GM21576 (cell line): ENCODE results near the gene FBN2.
A peak's percentile ranks its signal among the peaks of the same experiment; 100 is the strongest.
"Not testable (repeated sequence)": the region's sequence is repeated elsewhere in the genome, so short reads cannot be mapped to it uniquely, and the experiment has no call there.

Experiments used
- ATAC-seq: cut with Tn5 transposase; IDR thresholded peaks from one replicate; pipeline ENCODE4 v1.9.1; 2021; ENCODE audit warnings: mild to moderate bottlenecking, moderate library complexity; ENCODE audit not compliant: unreplicated experiment

FBN2 gene

DNA sequence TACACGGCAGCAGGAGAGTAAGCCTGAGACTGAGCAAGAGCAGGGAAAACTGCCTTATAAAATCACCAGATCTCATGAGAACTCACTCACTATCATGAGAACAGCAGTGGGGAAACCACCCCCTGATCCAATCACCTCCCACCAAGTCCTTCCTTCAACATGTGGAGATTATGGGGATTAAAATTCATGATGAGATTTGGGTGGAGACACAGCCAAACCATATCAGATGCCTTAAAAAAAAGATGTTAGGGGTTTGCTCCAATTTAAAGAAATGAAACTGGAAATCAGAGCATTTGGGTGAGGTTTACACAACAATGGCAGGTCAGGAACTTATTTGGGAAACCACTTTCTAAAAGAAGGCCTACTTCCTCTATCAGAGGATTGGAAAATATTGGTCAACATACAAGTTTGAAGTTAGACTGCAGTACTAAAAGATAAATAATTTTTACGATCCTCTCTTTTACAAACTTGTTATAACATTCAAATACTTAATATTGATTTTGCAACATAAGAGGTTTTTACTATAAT lies 105.1 kb downstream of the FBN2 start:
- no peak for ATAC-seq

DNA sequence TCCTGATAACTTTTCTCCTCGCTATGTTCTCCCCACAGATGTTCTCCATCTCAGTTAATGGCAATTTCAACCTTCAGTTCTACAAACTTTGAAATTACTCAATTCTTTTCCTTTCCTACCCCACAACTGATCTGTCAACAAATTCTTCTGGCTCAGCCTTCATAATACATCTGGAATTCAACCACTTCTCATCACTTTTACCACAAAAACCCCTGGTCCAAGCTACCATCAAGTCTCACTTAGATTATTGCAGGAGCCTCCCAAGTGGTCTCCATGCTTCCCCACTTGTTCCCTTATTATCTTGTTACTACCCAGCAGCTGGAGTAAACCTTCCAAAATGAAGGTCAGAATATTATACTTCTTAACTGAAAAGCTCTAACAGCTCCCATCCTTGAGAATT lies 110.1 kb downstream of the FBN2 start:
- no peak for ATAC-seq

DNA sequence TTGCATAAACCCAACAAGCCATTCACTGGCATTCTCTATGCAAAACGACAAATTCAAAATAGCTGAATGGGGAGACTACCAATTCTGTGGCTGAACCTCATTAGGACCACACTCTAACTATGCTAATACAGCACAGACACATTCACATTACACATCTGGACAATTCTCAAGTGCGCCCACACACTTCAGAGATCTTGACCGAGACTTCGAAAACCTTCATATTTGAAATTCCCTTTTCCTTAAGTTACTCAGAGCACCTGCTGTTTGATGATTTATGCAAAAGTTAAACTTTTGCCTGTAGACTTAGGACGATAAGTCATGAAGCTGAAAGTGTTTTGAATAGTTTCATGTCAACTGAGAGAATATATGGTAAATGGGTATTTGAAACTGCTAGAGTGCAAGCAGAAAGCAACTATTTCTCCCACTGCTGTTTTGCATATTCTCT lies 111.9 kb downstream of the FBN2 start:
- ATAC-seq, result peak; percentile 65

DNA sequence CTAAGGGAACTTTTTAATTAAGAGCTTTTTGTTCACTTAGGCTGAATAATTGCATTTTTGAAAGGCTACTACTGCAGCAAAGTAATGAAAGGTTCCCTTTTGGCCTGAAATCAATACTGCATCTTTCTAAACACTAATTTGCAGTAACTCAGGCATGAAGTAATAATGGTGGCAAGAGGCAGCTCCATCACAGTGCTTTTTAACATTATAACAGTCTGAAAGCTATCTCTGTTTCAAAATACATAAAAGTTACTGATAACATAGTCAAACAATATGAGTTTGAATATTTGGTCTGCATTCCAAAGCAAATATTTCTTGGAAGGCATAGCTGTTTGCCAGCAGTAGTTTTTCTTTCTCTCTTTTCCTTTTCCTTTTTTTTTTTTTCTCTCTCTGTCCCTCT lies 113.4 kb downstream of the FBN2 start:
- ATAC-seq, result no peak

DNA sequence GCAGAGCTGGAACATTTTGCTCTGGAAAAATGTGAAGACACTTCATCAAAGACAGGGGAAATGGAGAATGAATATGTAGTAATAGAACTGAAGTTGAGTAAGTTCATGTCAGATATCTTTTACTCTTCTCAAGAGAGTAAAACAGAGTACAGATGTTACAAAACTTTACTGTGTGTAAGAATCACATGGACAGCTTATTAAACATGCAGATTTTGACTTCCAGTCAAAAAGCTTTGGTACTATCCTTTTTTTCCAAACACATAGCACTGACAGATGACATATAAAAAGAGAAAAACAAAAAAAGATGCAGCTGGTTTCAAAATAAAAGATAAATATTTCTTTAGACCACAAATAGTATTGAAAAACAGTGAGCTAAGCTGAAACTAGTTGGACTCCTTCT lies 115.4 kb downstream of the FBN2 start:
- ATAC-seq, result no peak

DNA sequence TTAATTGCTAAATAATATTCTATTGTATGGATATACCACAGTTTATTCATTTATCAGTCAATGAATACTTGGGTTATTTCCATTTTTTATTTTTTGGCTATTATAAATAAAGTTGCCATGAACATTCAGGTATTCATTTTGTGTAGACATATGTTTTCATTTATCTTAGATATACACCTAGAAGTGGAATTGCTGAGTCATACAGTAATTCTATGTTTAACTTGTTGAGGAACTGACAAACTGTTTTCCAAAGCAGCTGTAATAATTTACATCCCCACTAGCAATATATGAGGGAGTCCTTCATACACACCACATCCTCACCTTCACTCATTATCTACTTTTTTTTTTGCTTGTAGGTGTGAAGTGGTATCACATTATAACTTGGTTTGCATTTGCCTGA lies 123.6 kb downstream of the FBN2 start:
- no peak for ATAC-seq

DNA sequence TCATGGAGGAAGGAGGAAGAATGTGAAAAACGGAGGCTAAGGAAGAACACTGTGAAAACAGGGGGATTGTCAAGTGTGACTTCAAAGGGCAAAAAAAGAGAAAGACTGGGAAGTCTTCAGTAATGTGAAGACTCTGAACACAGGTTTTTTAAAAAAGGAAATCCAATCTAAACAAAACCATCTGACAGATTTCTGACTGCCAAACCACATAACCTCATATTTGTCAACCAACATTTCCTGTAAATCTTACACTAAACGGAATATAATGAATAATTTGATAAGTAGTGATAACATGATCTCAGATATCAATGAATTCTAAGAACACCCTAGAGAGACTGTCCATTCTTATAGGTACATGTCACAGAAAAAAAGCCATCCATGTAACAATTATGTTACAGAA lies 124.7 kb downstream of the FBN2 start:
- no peak for ATAC-seq

DNA sequence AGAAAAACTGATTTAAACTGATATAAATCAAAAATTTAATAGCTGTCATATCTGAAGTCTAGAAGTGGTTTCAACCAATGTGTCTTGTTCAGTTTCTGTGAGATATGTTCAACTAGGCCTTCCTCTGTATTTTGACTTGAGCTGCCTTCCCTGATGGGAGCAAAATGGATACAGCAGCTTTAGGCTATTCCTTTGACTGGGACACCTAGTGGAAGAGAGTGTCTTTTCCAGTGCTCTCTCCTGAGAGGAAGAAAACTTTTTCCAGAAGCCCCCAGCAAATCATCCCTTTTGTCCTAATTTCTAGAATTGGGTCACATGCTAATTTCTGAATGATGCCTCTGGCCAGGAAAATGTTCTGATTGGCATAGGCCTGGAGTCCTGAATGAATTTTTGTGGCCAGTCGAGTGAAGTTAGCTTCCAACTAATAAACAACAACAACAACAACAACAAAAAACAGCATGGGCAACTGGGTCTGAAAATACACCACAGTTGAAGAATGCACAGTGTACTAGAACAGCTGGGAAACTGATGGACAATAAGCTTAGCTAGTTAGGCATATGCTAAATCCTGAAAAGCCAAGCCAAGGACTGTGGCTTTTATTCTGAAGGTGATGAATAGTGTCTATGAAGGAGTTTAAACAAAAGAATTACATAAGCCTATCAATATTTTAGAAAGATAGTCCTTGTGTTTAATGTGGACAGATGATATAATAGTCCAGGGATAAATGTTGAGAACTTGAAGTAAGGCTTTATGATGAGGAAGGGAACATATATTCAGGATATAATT lies 125.7 kb downstream of the FBN2 start:
- no peak for ATAC-seq

DNA sequence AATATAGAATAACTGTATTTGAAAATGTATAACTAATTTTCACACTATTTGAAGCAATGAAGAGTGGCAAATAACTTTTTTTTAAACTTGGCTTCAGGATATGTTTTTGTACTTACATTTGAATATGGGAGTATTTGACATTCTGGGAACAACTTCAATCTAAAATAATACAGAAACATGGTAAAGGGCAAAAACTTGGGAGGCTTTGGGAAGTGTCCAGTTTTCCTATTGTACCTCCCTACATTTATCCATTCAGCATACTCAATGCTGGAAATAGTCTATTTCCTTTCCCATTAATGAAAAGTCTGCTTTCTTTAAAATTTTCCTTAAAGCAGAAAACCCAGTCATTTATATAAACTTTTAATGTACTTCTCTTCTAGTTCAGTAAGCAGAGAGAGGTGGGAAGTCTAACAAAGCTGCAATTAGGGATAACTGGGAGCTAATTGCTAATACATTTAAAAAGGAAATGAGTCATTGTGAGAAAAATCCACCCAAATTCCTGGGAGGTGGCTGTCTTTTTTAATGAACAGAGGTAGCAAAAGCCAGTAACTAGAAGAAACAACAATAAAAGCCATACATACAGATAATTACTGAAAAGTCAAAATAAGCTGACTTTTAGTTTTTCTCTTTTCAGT lies 128.8 kb downstream of the FBN2 start:
- no peak for ATAC-seq

DNA sequence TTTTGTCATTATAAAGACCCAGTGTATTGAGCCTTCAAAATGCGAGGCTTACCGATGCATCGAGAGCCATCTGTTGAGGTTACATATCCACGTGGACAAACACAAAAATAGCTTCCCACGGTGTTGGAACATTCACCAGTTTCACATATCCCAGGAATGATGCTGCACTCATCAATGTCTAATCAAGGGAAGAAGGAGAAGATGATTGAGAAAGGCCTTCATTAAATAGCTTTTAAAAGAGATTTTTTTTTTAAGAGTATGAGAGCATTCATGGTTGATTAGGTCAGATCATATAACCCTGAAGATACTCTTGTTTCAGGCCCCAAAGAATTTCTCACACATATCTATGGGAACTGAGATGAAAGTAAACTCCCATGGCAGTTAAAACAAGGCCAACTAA lies 129.4 kb downstream of the FBN2 start:
- ATAC-seq, result no peak

DNA sequence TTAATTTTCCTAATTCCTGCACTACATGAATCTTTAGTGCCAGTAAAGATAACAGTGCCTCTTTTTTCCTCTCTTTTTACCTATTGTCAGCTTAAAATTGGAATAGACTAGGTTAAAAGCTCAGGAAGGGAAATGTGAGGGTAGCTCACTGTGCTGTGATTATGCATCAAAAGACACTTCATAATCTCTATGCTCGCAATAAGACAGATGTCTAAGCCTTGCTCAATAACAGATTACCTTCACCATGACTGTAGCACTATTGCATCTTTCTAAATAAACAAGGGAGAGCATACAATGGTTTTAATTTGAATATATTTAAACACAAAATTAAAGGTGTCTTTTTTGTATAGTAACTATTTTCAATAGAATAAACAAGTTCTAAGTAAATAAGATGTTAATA lies 130.1 kb downstream of the FBN2 start:
- no peak for ATAC-seq

DNA sequence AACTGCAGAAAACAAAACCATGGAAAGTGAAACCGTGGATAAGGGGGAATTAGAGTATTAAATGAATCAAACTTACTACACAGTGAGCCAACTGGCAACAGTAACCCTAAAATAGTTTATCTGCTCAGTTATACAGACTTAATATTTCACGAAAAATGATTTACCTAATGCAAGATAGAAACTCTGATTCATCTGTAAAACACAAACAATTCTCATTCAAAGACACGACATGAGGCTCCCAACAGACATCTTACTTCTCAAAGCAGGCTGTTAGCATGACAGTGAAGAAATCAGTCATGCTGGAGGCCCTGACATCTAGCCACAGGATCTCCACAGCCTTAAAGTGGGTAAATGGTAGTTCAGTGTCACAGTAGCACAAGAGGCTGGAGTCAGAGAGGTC lies 131.2 kb downstream of the FBN2 start:
- no peak for ATAC-seq

DNA sequence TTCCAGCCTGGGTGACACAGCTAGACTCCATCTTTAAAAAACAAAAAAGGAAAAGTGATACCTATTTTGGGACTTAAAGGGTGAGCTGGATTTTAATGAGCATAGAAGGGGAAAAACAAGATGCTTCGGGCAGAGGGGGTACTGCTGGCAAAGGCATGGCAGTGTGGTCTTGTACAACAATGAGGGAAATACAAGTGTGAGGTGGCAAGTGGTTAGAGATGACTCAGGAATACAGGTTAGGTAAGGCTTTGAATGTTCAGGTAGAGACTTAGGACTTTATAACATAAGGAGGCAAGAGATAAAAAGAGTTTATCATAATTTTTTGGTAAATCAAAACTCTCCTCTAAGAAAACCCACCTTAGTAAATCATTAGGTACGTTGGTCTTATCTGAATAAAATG lies 132.9 kb downstream of the FBN2 start:
- no peak for ATAC-seq

DNA sequence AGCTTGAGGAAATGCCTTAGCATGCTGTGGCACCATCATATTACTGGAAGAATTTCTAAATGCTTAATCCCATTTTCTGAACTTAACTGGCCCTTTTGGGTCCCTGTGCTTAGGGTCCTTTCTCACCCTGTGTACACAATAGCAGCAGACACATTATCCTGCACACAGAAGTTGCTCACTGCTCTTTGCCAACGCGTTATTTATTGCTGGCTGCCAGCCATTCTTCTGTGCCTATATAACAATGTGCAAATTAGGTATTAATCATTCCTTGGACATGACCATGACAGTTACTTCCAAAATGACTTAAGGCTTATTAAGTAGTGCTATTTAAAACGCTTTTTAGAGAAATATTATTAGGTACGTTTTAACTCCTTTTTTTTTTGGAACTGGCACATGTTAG lies 134.7 kb downstream of the FBN2 start:
- no peak for ATAC-seq

DNA sequence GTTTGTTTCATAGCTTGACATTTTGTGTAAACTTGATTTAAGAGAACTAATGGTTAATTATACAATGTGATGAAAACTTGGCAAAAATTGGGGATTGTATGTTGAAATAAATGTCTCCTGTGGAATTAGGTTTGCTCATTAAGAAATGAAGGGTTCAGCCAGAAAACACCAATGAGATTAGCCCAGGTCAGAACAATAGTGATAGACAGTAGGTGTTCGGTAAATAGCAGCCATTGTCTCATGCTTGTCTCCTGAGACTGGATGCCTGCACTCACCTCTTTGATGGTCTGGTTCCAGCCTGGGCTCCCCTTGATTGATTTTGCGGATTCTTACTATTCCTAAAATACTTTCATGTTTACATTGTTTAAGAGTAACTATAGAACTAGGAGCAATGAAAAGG lies 135.5 kb downstream of the FBN2 start:
- no peak for ATAC-seq

DNA sequence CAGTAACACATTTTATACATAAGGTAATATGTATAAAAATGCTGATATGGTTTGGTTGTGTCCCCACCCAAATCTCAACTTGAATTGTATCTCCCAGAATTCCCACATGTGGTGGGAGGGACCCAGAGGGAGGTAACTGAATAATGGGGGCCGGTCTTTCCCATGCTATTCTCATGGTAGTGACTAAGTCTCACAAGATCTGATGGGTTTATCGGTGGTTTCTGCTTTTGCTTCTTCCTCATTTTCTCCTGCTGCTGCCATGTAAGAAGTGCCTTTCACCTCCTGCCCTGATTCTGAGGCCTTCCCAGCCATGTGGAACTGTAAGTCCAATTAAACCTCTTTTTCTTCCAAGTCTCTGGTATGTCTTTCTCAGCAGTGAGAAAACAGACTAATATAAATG lies 137.3 kb downstream of the FBN2 start:
- ATAC-seq, result not testable (repeated sequence)

DNA sequence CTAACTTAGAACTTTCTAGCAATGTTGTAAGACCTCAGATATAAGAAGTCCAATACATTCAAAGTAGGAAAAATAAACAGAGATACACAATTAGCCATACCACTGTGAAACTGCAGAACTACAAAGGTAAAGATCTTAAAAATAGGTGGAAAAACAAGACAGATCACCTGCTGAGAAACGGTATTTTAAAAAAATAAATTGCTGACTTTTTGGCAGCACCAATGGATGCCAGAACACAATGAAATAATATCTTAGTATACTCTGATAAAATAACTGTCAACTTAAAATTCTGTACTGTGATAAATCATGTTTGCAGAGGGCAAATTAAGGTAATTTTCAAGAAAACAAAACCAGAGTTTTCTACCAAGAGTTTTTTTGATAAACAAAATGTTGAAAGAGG lies 138.9 kb downstream of the FBN2 start:
- no peak for ATAC-seq

DNA sequence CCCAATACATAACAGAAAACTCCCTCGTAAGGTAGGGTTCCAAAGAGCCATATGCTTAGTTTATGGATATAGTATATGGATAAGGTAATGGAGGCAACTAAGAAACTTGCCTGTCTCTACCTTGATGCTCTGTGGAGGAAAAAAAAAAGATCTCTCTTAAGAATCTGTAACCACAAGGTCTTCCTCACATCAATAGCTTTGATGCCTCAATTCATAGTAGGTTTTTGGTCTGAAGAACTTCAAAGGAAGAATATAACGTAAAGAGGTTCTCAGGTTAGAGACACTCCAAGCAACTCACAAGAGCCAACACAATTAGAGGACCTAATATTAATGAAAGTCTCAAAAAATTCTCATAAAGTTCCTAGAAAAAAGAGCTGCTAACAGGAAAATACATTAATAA lies 140.2 kb downstream of the FBN2 start:
- no peak for ATAC-seq

DNA sequence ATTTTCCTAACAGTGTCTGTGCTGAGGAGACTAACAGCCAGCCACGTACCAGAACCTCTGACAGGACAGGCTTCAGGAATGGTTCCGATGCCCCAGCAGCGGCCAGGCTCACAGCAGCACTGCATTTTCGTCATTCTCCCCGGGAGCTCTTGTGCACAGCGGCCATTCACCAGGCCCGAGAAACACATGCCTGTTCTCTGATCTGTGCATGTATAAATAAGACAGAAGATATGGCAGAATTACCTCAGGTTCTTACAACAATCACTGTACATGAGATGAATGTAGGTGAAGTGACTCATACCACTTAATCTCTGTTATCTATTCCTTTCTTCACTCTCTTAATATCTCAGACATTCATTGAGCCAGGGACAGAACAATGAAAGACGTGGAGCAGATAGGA lies 143.0 kb downstream of the FBN2 start:
- no peak for ATAC-seq

DNA sequence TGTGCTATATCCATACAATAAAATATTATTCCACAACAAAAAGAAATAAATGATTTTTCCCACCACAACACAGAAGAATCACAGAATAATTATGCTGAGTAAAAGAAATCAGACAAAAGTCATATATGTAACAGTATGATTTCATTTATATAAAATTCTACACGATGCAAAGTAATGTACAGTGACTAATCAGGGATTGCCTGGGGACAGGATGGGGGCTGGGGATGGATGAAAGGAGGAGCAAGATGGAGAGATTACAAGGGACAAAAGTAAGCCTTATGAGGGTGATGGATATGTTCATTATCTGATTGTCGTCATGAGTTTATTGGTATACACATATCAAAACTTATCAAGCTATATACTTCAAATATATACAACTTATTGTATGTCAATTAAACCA lies 154.0 kb downstream of the FBN2 start:
- ATAC-seq, result no peak

DNA sequence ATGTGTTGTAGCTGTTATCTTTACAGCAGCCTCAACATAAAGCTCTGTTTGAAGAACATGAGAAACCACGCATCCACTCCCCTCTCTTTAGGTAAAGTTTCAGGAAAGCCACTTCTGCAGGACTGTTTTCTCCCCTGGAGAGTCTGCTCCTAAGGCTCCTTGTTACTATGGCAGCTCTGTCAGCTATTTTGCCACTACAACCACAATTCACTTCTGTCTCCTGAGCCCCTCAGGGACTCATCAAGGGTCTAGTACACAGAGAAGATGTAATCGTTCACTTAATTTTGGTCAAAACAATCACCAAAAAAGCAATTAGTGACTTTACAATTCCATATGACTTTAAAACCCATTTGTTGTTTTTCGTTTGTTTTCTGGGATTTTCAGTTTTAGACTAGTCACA lies 157.7 kb downstream of the FBN2 start:
- ATAC-seq, result no peak

DNA sequence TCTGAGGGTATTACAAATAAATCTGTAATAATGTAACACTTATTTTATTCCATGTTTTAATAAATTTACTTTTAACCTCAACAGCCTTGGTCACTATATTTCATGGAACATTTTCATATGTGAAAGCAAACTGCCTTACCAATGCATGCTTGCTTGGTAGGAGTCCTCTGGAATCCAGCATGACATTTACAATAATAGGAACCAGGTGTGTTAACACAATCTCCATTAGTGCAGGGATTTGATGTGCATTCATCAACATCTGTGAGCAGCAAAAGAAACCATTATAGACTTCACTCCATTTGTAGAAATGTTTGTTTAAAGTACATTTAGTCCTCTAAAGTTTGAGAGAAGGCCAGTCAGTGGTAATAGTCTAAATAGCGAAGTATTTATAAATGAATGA lies 159.4 kb downstream of the FBN2 start:
- ATAC-seq, result no peak

DNA sequence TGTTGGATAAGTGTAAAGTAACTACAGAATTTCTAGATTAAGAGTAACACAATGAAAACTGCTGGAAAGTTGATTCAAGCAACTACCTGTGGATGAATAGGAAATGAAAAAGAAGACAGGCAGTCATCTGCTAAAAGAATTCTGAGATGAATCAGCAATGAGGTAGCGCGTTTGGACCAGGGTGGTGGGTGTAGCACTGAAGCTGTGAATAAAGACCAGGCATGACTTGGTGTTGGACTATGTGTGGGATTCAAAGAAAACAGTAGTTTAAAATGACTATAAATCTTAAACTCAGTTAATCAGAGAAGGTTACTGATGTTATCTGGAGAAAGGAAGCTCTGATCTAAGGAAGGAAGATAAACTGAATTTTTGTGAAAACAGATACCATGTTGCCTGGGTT lies 159.8 kb downstream of the FBN2 start:
- no peak for ATAC-seq
